Stimulated activated CD8-positive, alpha-beta memory T cell treated with anti-CD3 and anti-CD28 coated beads, Interleukin-15, amount 100 ng/mL, for 4 hours (primary cell): Measurements from ENCODE around the gene OMP.

Experiments used
- DNase-seq, 2 donors: peaks; one replicate each; pipeline ENCODE4 v3.0.0-alpha.2; 2020; ENCODE audit warnings: low read depth in 2 of 2

Gene OMP

GRCh38 chr11:77139201-77139600 is 36.6 kb downstream of the OMP start:
- no peak for DNase-seq

- no peak for DNase-seq
Measured at GRCh38 chr11:77140231-77140851, 37.7 kb downstream of the OMP start.

DNA sequence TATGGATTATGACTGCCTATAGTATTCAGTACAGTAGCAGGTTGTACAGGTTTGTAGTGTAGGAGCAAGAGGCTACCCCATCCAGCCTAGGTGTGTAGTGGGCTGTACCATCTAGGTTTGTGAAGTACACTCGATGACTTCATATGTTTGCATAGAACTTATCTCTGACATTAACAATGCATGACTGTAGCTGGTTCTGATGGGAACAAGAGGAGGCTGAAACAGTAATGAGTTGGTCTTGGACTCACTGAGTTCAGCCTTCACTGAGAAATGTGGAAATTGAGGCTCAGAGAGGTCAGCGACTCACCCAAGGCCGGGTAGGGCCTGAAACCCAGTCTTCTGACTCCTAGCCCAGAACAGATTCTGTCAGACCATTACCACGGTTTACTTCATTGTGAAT is 38.4 kb downstream of the OMP start:
- DNase-seq, result no peak

GRCh38 chr11:77141475-77141874 is 38.8 kb downstream of the OMP start:
- no peak for DNase-seq

DNA sequence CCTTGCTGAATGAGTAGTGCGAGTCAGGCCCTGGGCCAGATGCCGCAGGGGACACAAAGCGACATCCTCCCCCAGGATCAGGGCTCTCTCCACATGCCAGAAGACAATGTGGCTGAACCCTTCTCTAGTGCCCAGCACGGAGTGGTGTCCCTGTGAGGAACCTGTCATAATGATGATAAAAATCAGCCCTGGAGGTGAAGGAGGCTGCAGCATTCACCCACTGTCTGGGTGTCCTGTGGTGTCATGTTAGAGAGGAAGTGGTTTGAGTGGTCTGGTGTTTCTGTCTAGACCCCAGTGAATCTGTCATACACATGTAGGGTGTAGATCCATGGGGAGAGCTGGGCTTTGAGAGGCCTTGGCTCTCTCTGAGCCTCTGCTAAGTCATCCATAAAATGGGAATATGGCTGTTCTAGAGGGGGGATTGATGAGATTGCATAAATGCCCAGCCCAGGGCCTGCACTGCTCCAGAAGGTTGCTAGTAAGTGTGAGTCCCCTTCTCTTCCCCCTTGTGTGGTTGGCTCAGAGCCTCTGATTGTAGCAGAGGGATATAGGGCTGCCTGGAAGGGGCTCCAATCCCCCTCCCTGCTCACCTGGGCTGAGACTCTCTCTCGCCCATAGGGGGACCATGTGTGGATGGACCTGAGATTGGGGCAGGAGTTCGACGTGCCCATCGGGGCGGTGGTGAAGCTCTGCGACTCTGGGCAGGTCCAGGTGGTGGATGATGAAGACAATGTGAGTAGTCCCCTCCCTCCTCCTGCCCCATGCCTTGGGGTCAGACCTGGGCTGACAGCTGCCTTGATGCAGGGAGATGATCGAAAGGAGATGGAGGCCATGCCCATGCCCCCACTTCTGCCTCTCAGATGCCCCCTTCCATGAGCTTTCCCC is 39.7 kb downstream of the OMP start:
- no peak for DNase-seq

GRCh38 chr11:77143405-77144020 is 40.9 kb downstream of the OMP start:
- DNase-seq, result no peak

DNA sequence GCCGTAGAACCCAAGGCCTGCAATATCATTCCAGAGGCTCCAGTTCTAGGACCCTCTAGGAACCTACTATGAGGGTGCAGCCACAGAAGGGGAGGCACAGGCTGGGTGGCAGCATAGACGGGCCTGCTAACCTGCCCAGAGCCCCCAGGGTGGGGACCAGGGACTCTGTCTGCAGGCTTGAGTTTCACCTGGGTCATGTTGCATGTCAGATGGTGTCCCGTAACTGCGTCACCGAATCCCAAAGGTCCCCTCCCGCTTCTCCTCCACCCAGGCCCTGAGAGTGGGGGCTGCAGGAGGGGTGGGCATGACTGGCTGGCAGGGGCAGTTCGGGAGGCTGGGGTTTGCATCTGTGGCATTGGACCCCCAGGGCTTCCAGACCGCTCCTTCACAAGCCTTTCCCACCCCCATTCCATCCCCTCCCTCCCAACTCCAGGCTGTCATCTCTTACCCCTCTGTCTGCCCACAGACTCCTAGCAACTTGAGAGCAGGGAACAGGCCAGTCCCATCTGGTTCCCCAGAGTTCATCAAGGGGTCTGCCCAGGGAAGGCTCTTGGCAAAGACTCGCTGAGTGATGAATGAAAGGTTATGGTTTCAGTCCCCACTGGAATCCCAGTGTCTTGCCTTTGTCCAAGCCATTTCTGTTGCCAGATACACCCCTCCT is 41.7 kb downstream of the OMP start:
- no peak for DNase-seq

- DNase-seq, result no peak
Measured at GRCh38 chr11:77144857-77145428, 42.3 kb downstream of the OMP start.

DNA sequence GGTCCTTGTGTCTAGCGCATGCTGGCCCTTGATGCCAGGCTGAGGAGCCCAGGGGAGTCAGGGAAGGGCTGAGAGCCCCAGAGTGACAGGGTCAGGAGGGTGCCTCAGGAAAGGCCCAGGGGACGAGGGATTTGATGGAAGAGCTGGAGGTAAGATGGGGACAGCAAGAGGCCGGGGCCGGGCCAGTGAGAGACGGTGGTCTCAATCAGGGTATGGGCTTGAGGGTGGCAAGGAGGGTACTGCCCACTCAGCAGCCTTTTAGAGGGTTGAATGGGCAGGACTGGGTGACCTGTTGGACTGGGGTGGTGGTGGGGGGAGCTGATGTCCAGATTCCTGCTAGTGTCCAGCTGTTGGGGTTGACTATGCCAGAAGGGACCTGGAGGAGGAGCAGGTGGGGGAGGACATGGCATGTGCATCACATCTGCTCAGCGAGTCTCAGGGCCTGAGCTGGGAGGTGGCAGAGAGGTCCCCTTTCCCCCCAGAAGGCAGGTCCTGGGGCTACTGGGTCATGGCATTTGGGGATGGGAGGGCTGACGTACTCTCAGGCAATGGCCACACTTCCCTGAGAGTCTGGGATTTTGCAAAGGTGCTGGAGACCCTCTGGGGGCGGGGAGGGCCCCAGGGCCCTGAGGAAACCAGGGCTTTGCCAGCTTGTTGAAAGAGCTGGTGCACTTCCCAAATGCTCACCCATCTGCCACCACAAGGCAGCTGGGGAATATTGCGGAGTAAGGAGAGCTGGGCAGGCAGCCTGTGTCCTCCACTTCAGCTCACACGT is 43.8 kb downstream of the OMP start:
- no peak for DNase-seq

DNA sequence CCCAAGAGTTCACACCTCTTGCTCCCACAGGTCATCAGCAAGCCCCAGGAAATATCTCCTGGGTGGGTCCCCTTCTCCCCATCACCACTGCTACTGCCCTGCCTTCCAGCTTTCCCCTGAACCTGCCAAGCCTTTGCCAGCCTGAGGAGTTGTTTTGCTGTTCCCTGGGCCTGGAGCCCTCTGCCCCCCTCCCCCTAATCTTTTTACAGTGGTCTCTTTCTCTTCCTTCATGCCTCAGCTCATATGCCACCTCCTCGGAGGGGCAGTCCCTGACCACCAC is 44.3 kb downstream of the OMP start:
- no peak for DNase-seq

- DNase-seq, result no peak
Measured at GRCh38 chr11:77147668-77148321, 45.2 kb downstream of the OMP start.

- DNase-seq, result no peak
Measured at GRCh38 chr11:77148963-77149715, 46.5 kb downstream of the OMP start.

DNA sequence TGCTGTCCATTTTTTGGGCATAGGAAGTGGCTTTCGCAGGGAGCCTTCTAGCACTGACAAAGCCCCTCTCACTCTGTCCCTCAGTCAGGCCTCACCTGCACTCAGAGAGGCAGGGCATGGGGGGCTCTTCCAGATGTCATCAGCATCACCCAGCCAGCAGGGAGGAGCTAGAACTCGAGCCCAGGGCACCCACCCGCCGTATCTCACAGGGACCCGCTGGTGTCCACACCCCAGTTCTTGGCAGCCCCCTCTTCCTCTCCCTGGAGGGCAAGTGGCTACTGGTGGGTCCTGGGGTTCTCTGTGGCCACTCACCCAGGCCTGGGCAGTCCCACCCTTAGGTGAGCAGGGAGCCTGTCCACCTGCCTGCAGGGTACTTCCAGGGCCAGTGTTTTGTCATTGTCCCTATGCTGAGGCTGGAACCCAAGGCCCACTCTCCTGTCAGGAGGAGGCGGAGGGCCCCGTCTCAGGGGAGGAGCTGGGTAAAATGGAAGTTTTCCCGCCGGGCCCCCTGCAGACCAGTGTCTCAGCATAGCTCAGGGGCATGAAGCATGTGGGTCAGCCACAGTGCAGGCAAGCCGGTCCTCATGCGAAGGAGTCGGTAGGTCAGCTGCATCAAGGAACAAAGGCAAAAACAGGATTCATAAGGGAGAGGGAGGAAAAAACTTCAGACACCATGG is 47.2 kb downstream of the OMP start:
- DNase-seq, result no peak

- no peak for DNase-seq
Measured at GRCh38 chr11:77150836-77151235, 48.2 kb downstream of the OMP start.

- peak in 1 of 2 donors; percentile 30 for DNase-seq
Measured at GRCh38 chr11:77151804-77152509, 49.3 kb downstream of the OMP start.

GRCh38 chr11:77152846-77153245 is 50.2 kb downstream of the OMP start:
- DNase-seq, result no peak
